ENCODE measurements around the gene DDX47. TPM values are rescaled to one million over a fixed set of nuclear protein-coding genes. Genes with fewer than 3 reads are reported as not detected.

The DDX47 gene
- total and polyA plus RNA-seq, 10 of the 15 experiments (the other 5 are each of a cell fraction or from before 2014, with no cell fraction given): 84.8 to 266 (median 120) TPM

DNA sequence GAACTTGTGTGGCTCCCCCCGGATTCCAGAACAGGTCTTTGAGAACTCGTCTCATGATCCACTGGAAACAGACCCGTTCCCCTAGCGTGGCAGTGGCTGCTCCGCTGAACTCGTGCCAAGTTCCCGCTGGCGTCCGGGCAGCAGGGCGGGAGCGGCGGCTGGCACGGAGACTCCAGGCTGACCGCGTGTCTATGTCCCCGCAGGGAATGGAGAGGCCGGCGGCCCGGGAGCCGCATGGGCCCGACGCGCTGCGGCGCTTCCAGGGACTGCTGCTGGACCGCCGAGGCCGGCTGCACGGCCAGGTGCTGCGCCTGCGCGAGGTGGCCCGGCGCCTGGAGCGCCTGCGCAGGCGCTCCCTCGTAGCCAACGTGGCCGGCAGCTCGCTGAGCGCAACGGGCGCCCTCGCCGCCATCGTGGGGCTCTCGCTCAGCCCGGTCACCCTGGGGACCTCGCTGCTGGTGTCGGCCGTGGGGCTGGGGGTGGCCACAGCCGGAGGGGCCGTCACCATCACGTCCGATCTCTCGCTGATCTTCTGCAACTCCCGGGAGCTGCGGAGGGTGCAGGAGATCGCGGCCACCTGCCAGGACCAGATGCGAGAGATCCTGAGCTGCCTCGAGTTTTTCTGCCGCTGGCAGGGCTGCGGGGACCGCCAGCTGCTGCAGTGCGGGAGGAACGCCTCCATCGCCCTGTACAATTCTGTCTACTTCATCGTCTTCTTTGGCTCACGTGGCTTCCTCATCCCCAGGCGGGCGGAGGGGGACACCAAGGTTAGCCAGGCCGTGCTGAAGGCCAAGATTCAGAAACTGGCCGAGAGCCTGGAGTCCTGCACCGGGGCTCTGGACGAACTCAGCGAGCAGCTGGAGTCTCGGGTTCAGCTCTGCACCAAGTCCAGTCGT lies 26.2 kb upstream of the DDX47 start (continued):
- TF ChIP-seq EGR1 (IDR thresholded peaks at IDR 0.05; ENCODE audit: borderline replicate concordance in 1 of 2, low read depth in 2 of 2, low read length in 2 of 2) (no peak), EZH2 (IDR thresholded peaks at IDR 0.05; ENCODE audit: borderline replicate concordance, control insufficient read depth, low read depth, low read length) (no peak), WRNIP1 (IDR thresholded peaks at IDR 0.05; ENCODE audit: borderline replicate concordance, low read depth, low read length) (no peak), RAD21 (IDR thresholded peaks at IDR 0.05; ENCODE audit: insufficient read depth, low read depth, low read length) (no peak), RB1 (IDR thresholded peaks at IDR 0.05; ENCODE audit: borderline replicate concordance) (0 out of 2 replicates have a peak, but pooled peaks have one; percentile 76), HDAC2 (IDR thresholded peaks at IDR 0.05) (no peak), ZZZ3 (IDR thresholded peaks at IDR 0.05; ENCODE audit: control insufficient read depth, insufficient read length, low read depth) (no peak), MYC (IDR thresholded peaks at IDR 0.05; ENCODE audit: insufficient read depth, insufficient read length, insufficient replicate concordance, low read length, severe bottlenecking) (no peak), CREM (IDR thresholded peaks at IDR 0.05; ENCODE audit: low read depth) (no peak), GATAD2B (conservative IDR thresholded peaks at IDR 0.05; ENCODE audit: low read depth) (peak; percentile 49), CHD4 (IDR thresholded peaks at IDR 0.05) (no peak), STAT1 (conservative IDR thresholded peaks at IDR 0.05) (peak; percentile 75; the same call in 1 of the 2 replicates), NR2C1 (IDR thresholded peaks at IDR 0.05) (no peak), YBX1 (IDR thresholded peaks at IDR 0.05) (no peak), CREB1 (IDR thresholded peaks at IDR 0.05; ENCODE audit: low read depth) (0 out of 2 replicates have a peak, but pooled peaks have one; percentile 7), TAF1 (IDR thresholded peaks at IDR 0.05; ENCODE audit: borderline replicate concordance, low read depth, low read length) (peak; percentile 68; the same call in 1 of the 2 replicates), FOXM1 (IDR thresholded peaks at IDR 0.05; ENCODE audit: low read depth, low read length) (no peak), BCL3 (IDR thresholded peaks at IDR 0.05; ENCODE audit: borderline replicate concordance, insufficient read depth, low read depth, low read length, poor library complexity, severe bottlenecking) (peak; percentile 12), ZBTB11 (CRISPR knock-in tag; IDR thresholded peaks at IDR 0.05) (no peak), STAT3 (IDR thresholded peaks at IDR 0.05; ENCODE audit: low read depth, low read length) (no peak)
- TF ChIP-seq, protein P1, sequence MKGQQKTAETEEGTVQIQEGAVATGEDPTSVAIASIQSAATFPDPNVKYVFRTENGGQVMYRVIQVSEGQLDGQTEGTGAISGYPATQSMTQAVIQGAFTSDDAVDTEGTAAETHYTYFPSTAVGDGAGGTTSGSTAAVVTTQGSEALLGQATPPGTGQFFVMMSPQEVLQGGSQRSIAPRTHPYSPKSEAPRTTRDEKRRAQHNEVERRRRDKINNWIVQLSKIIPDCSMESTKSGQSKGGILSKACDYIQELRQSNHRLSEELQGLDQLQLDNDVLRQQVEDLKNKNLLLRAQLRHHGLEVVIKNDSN (IDR thresholded peaks at IDR 0.05; ENCODE audit: borderline replicate concordance, extremely low read length, insufficient read depth, low read depth, low read length): no peak
- TF ChIP-seq, protein P2, sequence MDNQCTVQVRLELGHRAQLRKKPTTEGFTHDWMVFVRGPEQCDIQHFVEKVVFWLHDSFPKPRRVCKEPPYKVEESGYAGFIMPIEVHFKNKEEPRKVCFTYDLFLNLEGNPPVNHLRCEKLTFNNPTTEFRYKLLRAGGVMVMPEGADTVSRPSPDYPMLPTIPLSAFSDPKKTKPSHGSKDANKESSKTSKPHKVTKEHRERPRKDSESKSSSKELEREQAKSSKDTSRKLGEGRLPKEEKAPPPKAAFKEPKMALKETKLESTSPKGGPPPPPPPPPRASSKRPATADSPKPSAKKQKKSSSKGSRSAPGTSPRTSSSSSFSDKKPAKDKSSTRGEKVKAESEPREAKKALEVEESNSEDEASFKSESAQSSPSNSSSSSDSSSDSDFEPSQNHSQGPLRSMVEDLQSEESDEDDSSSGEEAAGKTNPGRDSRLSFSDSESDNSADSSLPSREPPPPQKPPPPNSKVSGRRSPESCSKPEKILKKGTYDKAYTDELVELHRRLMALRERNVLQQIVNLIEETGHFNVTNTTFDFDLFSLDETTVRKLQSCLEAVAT (IDR thresholded peaks at IDR 0.05): peak; percentile 39; the same call in 1 of the 2 replicates

All from GM12878 (cell line).